HG02840 (cell line): ENCODE results near the gene MTA3.

ENCODE experiments used
- ATAC-seq: cut with Tn5 transposase; IDR thresholded peaks from one replicate; pipeline ENCODE4 v1.9.1; 2021; ENCODE audit warnings: mild to moderate bottlenecking, moderate library complexity, moderate number of reproducible peaks; ENCODE audit not compliant: unreplicated experiment, low FRiP score

MTA3 gene

GRCh38 chr2:42653039-42653438 is 84.6 kb downstream of the MTA3 start:
- no peak for ATAC-seq

GRCh38 chr2:42653908-42654445 is 85.5 kb downstream of the MTA3 start:
- no peak for ATAC-seq

GRCh38 chr2:42658306-42658705 is 89.9 kb downstream of the MTA3 start:
- no peak for ATAC-seq

- no peak for ATAC-seq
These were observed 91.2 kb downstream of the MTA3 start for GRCh38 chr2:42659609-42660008.

GRCh38 chr2:42663106-42663780 is 94.8 kb downstream of the MTA3 start:
- ATAC-seq: peak; percentile 74

GRCh38 chr2:42663828-42664227 is 95.4 kb downstream of the MTA3 start:
- peak; percentile 41 for ATAC-seq

- no peak for ATAC-seq
These were observed 105.7 kb downstream of the MTA3 start for GRCh38 chr2:42673989-42674579.

GRCh38 chr2:42675815-42676214 is 107.4 kb downstream of the MTA3 start:
- ATAC-seq: no peak

- ATAC-seq: no peak
These were observed 116.9 kb downstream of the MTA3 start for GRCh38 chr2:42685303-42685702.

- ATAC-seq: no peak
These were observed 124.7 kb downstream of the MTA3 start for GRCh38 chr2:42693013-42693615.

- no peak for ATAC-seq
These were observed 125.5 kb downstream of the MTA3 start for GRCh38 chr2:42693688-42694479.

- no peak for ATAC-seq
These were observed 128.6 kb downstream of the MTA3 start for GRCh38 chr2:42696987-42697386.

GRCh38 chr2:42698940-42699339 is 130.5 kb downstream of the MTA3 start:
- ATAC-seq: no peak

- no peak for ATAC-seq
These were observed 138.4 kb downstream of the MTA3 start for GRCh38 chr2:42706836-42707235.

GRCh38 chr2:42708179-42708578 is 139.7 kb downstream of the MTA3 start:
- ATAC-seq: no peak

- ATAC-seq: no peak
These were observed 143.5 kb downstream of the MTA3 start for GRCh38 chr2:42711896-42712295.

GRCh38 chr2:42712934-42713333 is 144.5 kb downstream of the MTA3 start:
- no peak for ATAC-seq

GRCh38 chr2:42713920-42714319 is 145.5 kb downstream of the MTA3 start:
- no peak for ATAC-seq

- no peak for ATAC-seq
These were observed 146.3 kb downstream of the MTA3 start for GRCh38 chr2:42714686-42715085.

GRCh38 chr2:42721898-42722297 is 153.5 kb downstream of the MTA3 start:
- peak; percentile 7 for ATAC-seq
